HL-60 (cell line): ENCODE data around the gene SENP6.

ENCODE experiments used
- POLR2AphosphoS5 ChIP-seq: IDR thresholded peaks from 2 replicates; pipeline ENCODE4 v1.6.1; 2012; ENCODE audit warnings: low read depth
- TF ChIP-seq, protein P1 (sequence below): IDR thresholded peaks from one replicate; pipeline ENCODE4 v1.5.1; 2011; ENCODE audit warnings: low read length, control low read depth, inconsistent platforms; ENCODE audit not compliant: insufficient read depth

DNA sequence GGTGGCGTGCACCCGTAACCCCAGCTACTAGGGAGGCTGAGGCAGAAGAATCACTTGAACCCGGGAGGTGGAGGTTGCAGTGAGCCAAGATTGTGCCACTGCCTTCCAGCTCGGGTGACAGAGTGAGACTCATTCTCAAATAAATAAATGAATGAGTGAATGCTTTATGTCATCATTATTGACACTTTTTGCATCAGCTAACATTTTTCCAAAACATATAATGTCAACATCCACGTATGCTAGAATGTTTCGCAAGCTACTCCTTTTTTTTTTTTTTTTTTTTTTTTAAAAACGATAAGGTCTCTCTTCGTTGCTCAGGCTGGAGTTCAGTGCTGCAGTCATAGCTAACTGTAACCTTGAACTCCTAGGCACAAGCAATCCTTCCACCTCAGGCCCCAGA is 72.2 kb downstream of the SENP6 start:
- TF ChIP-seq, protein P1, sequence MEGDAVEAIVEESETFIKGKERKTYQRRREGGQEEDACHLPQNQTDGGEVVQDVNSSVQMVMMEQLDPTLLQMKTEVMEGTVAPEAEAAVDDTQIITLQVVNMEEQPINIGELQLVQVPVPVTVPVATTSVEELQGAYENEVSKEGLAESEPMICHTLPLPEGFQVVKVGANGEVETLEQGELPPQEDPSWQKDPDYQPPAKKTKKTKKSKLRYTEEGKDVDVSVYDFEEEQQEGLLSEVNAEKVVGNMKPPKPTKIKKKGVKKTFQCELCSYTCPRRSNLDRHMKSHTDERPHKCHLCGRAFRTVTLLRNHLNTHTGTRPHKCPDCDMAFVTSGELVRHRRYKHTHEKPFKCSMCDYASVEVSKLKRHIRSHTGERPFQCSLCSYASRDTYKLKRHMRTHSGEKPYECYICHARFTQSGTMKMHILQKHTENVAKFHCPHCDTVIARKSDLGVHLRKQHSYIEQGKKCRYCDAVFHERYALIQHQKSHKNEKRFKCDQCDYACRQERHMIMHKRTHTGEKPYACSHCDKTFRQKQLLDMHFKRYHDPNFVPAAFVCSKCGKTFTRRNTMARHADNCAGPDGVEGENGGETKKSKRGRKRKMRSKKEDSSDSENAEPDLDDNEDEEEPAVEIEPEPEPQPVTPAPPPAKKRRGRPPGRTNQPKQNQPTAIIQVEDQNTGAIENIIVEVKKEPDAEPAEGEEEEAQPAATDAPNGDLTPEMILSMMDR, result no peak
- TF ChIP-seq POLR2AphosphoS5, result no peak
